Suprapubic skin (tissue), 4 donors: ENCODE data around the gene INO80C.

Experiments
- EP300 ChIP-seq: sonication (generic); formaldehyde crosslinking; IDR thresholded peaks from one replicate; pipeline ENCODE4 v1.6.1; 2017; ENCODE audit warnings: antibody characterized with exemption
- POLR2AphosphoS5 ChIP-seq, 3 donors: sonication (generic); formaldehyde crosslinking; IDR thresholded peaks; one replicate each; pipeline ENCODE4 v1.6.1; 2017; ENCODE audit warnings: antibody characterized with exemption in 3 of 3

- TF ChIP-seq POLR2AphosphoS5 (IDR thresholded peaks at IDR 0.05) (no peak), EP300 (no peak)
Observed at GRCh38 chr18:35465329-35465728, 32.4 kb downstream of the INO80C start.
